ENCODE measurements around the gene CSNK2B.
A peak's percentile ranks its signal among the peaks of the same experiment; 100 is the strongest.
"Not testable (repeated sequence)": the region's sequence is repeated elsewhere in the genome, so short reads cannot be mapped to it uniquely, and the experiment has no call there.

CSNK2B gene

DNA sequence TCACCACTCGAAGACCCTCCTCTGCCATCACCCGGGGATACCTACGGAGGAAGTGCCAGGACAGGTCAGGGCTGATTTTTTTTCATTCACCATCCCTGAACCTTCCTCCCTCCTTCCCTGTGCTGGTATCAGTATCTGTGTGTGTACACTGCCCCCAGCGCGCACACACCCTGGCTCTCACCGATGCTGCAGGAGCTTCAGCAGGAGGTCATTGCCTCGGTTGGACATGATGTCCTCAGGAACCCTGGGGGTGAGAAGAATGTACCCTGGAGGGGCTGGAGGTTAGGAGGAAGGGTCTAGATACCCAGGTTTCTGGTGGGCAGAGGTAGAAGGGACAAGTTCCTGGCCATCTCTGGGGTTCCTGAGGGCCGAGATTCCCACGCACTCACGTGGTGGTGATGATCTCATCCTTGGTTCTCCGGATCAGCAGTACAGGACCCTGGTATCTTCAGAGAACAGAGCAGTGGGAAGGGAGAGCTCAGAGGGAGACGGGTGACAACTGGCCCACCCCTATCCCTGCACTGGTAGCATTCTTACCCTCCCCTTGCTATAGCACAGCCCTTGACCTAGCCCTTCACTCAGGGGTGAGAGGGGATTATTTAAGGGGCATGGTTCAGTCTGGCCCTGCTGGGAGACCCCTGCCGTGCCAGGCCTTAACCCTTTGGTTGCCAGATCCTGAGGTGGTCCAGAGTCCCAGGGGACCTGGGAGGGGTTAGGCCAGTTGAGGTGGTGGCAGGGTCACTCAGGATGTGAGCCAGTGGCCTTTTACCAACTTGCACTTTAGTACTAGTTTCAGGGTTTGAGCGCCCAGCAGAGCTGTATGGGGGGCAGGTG lies 22.2 kb downstream of the CSNK2B start:
- DNase-seq (ENCODE audit: low read depth in 2 of 2) = no peak

GRCh38 chr6:31689249-31690110 lies 23.6 kb downstream of the CSNK2B start:
- DNase-seq (ENCODE audit: low read depth in 2 of 2) = no peak

- DNase-seq (ENCODE audit: low read depth in 2 of 2) = no peak
Observed at GRCh38 chr6:31690231-31691077, 24.6 kb downstream of the CSNK2B start.

DNA sequence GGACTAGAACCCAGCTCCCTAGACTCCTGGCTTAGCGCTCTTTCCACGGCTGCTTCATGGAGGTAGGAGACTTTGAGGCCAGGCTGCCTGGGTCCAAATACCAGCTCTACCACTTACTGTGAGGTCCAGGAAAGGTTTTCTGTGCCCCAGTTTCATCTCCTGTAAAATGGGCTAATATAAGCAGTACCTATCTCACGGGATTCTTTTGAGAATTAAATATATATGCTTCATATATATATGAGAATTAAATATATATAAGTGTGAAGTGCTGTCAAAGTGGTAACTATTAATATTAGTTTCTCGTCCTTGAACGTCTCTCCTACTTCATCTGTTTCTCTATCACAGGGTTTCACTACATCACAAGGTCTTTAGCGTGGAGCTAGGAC lies 25.2 kb downstream of the CSNK2B start:
- no peak for DNase-seq (ENCODE audit: low read depth in 2 of 2)

DNA sequence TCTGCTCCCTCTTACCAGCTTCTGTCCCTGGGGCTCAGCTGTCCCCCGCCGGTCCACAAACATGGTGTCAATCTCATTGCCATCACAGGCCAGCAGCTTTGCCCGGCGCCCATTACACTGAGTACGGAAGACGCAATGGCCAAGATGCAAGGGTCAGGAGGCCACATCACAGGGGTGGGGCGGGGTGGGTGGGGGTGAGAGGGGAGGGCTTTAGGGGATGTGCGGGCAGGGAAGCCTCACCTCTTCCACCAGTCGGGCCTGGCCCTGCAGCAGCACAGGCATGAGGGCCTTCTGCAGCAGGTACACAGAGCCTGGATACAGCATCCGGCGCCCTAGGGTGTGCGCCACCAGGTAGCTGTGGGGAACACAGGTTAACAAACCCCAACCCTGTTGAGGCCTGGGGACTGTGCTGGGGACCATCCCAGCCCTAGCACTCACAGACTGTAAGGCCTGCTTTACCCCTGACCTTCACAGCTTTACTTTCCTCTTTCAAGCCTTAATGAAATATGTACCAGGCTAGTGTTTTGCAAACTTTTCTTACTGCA lies 25.8 kb downstream of the CSNK2B start:
- DNase-seq (ENCODE audit: low read depth in 2 of 2) = no peak

GRCh38 chr6:31692353-31692752 lies 26.5 kb downstream of the CSNK2B start:
- DNase-seq (ENCODE audit: low read depth in 2 of 2) = no peak

DNA sequence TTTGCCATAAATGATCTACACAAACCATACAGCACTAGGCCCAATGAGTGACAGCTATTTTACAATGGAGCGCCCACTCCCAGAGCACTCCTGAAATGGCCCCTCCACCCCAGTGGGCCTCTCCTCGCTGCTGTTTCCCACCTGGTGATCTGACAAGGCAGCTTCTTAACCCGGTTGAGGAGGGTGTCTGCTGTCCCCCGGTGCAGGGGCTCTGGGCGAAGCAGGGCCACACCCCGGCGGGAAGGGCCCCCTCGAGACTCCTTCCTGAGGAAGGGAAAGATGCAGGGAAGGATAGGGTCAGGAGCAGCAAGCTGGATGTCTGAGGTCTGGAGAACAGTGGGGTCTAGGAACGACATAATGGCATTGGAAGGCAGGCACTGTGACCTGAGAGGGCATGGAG lies 27.0 kb downstream of the CSNK2B start:
- DNase-seq (ENCODE audit: low read depth in 2 of 2) = no peak

DNA sequence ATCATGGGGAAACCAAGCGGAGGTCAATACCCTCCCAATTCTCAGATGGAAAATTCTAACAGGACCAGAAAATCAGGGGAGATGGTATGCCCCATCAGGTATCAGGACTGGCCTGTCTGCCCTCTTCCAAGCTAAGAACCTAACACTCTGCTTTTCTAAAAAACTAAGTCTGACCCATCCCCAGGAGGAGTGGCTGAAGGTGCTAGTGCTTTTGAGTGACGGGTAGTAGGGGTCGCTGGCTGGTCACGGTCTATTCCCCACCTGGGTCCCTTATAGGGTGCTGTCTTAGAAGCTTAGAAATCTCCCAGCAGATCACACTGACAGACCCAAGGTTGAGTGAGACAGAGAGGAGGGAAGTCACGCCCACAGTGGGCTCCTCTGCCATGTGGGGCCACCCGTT lies 27.7 kb downstream of the CSNK2B start:
- no peak for DNase-seq (ENCODE audit: low read depth in 2 of 2)

DNA sequence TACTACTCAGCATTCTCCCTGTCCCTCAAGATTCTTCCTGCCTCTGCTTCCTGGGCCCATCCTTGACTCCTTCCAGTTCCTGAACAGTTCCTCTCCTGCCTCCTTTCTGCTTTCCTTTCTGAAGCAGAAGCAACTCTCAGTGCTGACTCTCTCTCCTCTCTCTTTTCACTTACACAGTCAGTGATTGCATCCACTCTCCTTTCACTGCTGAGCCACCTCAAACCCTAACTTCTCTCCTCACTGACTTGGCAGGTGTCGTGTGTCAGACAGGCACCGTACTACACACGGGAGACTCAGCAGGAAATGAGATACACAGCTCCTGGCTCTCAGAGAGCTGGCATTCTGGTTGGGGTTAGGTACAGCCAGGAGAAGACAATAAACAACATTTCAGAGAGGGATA lies 31.7 kb downstream of the CSNK2B start:
- DNase-seq (ENCODE audit: low read depth in 2 of 2) = no peak

DNA sequence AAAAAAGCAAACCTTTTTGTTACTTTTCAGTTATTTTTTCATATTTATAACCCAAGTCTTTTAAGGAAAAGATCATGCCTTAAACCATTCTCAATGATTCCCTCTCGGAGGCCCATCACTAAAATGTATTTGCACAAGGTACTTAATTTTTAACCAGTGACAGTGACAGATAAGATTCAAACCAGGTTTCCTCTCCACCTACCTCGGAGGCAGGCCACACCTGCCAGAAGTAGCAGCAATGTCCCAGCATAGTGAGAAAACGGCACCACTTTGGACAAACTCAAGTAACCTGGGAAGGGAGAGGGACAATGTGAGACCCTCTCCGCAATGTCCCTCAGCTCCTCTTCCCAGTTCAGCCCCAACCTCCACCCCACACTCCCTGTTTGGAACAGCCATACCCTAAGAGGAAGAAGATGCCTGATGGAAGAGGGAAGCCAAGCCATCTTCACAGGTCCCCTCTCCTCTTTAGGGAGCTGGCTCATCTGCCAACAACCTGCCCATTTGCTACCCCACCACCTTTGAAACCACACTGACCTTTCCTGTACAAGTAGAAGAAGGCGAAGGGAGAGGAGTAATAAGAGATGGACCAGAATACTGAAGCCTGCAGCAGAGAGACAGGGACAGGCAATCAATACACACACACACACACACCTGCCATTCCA lies 35.0 kb downstream of the CSNK2B start:
- DNase-seq (ENCODE audit: low read depth in 2 of 2) = no peak

DNA sequence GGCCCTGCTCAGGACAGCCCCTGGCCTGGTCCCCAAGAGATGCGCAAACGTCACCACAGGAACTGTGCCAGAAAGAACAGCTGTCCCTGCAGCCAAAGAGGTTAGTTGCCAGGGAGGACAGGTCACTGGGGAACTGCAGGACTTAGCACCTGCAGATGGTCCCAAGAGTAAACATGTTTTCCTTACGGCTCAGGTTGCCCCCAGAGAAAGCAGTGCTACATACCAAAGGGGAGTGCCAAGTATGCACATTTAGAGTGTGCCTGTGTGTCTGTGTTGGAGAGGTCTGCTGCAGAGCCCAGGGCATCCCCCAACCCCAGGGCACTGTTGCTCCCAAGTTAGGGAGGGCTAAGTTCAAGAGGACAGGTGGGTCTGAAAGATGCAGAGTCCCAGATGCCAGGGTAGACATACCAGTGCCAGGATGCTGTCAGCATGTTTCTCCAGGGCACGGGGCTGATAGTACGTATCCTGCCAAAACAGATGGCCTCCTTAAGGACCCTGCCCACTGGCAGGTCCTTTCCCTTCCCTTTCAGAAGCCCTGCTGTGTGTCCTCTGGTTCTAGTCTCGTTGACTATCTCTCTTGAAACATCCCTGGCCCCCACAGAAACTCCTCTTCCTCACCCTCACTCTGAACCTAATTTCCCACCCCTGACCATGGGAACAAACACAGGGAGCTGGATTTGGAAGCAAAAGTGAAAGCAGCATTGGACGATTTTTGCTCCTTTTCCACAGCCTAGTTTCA lies 36.0 kb downstream of the CSNK2B start:
- DNase-seq (ENCODE audit: low read depth in 2 of 2) = no peak

DNA sequence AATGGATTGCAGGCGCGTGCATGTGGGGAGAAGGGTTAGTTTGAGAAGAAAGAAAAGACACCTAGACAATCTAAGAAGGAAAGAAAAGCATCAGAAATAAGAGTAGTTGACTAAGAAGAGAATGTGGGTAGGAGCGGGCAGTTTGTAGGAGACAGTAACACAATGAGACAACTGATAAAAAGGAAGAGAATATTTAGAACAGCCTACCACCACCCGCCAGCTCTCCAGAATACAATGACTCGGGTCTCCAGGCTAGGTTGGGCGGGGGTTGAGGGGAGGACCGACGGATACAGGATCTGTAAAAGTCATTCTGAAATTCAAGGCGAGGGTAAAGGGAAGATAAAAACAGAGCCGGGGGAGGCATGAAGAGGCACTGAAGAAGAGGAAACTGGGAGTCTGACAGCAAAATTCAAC lies 36.5 kb downstream of the CSNK2B start:
- DNase-seq (ENCODE audit: low read depth in 2 of 2) = no peak

GRCh38 chr6:31702819-31703716 lies 37.2 kb downstream of the CSNK2B start, which contains the start of gene ABHD16A:
Gene ABHD16A (minus strand): TSS chr6:31703324. CDS start chr6:31703281, 43 bp downstream.
- DNase-seq (ENCODE audit: low read depth in 2 of 2) = peak; percentile 94 to 96

- DNase-seq (ENCODE audit: low read depth in 2 of 2) = no peak
Observed at GRCh38 chr6:31705931-31706330, 40.1 kb downstream of the CSNK2B start.

- DNase-seq (ENCODE audit: low read depth in 2 of 2) = no peak
Observed at GRCh38 chr6:31706599-31706998, 40.7 kb downstream of the CSNK2B start, which contains the start of gene LY6G6F. Gene LY6G6F (plus strand): TSS chr6:31706866. CDS start chr6:31706907, 41 bp downstream.

- no peak for DNase-seq (ENCODE audit: low read depth in 2 of 2)
Observed at GRCh38 chr6:31707701-31708100, 41.8 kb downstream of the CSNK2B start.

- no peak for DNase-seq (ENCODE audit: low read depth in 2 of 2)
Observed at GRCh38 chr6:31708224-31708623, 42.3 kb downstream of the CSNK2B start.

GRCh38 chr6:31709157-31709556 lies 43.3 kb downstream of the CSNK2B start:
- DNase-seq (ENCODE audit: low read depth in 2 of 2) = not testable (repeated sequence)

All from stimulated activated CD8-positive, alpha-beta memory T cell treated with anti-CD3 and anti-CD28 coated beads, Interleukin-7, amount 100 ng/mL, for 4 hours (primary cell).